Erythroblast (primary cell): ENCODE results near the gene GMIP.

Experiments used
- GATA1 ChIP-seq: IDR thresholded peaks from 2 replicates; pipeline ENCODE4 v1.6.1; 2011; ENCODE audit warnings: low read depth, mild to moderate bottlenecking, control low read depth, low read length, moderate library complexity
- POLR2A ChIP-seq: IDR thresholded peaks from 2 replicates; pipeline ENCODE4 v1.6.1; 2011; ENCODE audit warnings: mild to moderate bottlenecking, low read length

DNA sequence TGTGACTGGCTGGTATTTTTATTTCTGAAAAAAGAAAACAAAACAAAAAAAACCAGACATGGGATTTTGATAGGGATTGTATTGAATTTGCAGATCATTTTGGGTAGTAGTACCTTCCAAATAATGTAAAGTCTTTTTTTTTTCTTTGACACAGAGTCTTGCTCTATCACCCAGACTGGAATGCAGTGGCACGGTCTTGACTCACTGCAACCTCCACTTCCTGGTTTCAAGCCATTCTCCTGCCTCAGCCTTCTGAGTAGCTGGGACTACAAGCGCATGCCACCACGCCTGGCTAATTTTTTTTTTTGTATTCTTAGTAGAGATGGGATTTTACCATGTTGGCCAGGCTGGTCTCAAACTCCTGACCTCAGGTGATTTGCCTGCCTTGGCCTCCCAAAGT is 29.4 kb upstream of the GMIP start:
- no peak for TF ChIP-seq POLR2A
- no peak for TF ChIP-seq GATA1
